Measurements from ENCODE around the gene MTCL3.
A peak's percentile ranks its signal among the peaks of the same experiment; 100 is the strongest.

Gene MTCL3

GRCh38 chr6:127464881-127465459, 54.2 kb downstream of the MTCL3 start:
- TF ChIP-seq, protein P1, sequence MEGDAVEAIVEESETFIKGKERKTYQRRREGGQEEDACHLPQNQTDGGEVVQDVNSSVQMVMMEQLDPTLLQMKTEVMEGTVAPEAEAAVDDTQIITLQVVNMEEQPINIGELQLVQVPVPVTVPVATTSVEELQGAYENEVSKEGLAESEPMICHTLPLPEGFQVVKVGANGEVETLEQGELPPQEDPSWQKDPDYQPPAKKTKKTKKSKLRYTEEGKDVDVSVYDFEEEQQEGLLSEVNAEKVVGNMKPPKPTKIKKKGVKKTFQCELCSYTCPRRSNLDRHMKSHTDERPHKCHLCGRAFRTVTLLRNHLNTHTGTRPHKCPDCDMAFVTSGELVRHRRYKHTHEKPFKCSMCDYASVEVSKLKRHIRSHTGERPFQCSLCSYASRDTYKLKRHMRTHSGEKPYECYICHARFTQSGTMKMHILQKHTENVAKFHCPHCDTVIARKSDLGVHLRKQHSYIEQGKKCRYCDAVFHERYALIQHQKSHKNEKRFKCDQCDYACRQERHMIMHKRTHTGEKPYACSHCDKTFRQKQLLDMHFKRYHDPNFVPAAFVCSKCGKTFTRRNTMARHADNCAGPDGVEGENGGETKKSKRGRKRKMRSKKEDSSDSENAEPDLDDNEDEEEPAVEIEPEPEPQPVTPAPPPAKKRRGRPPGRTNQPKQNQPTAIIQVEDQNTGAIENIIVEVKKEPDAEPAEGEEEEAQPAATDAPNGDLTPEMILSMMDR (IDR thresholded peaks at IDR 0.05; ENCODE audit: insufficient read depth, low read depth, low read length, missing control alignments): peak; percentile 80
- no peak overlapping the region for H3K4me3 ChIP-seq (ENCODE audit: low read depth, low read length)
- peak; percentile 71 for DNase-seq (ENCODE audit: low read depth)

DNA sequence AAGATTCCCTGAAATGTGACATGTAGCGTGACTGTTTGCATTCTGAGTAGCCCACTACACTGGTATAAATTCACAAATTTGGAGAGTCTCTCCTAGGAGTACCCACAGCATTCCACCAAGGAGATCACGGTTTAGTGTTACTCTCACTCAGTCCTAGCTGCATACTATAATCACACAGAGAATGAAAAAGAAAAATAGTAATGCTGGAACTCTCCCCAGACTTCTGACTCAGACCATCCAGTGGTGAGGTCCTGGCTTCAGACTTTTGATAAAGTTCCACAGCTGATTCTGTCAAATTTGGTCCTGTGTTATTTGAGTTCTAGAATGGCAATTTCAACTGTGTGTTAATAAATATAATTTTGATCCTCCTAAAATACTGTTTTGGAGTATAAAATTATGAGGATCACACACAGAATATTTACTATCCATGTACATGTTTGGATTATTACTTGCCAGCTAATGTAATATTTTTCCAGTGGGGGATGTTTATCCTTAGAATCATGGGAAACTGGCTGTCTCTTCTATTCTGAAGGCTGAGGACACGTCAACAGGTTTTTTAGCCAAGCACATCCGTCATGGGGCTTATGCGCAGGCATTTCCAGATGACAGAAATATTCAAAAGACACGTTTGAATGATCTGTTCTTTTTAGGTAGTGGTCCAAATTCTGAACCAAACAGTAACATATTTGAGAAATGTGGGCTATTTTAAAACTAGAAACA, 54.8 kb downstream of the MTCL3 start:
- no peak for DNase-seq (ENCODE audit: low read depth)

GRCh38 chr6:127463056-127463455, 56.1 kb downstream of the MTCL3 start:
- no peak overlapping the region for H3K4me3 ChIP-seq (ENCODE audit: low read depth, low read length)
- DNase-seq (ENCODE audit: low read depth): no peak
- TF ChIP-seq, protein P1 (IDR thresholded peaks at IDR 0.05; ENCODE audit: insufficient read depth, low read depth, low read length, missing control alignments): no peak

More for the DNA sequence above, 54.8 kb downstream of the MTCL3 start:
- no peak overlapping the region for H3K4me3 ChIP-seq (ENCODE audit: low read depth, low read length)
- TF ChIP-seq, protein P1 (IDR thresholded peaks at IDR 0.05; ENCODE audit: insufficient read depth, low read depth, low read length, missing control alignments): no peak

GRCh38 chr6:127462376-127462775, 56.8 kb downstream of the MTCL3 start:
- TF ChIP-seq, protein P1 (IDR thresholded peaks at IDR 0.05; ENCODE audit: insufficient read depth, low read depth, low read length, missing control alignments): no peak
- H3K4me3 ChIP-seq (ENCODE audit: low read depth, low read length): no peak overlapping the region
- no peak for DNase-seq (ENCODE audit: low read depth)

DNA sequence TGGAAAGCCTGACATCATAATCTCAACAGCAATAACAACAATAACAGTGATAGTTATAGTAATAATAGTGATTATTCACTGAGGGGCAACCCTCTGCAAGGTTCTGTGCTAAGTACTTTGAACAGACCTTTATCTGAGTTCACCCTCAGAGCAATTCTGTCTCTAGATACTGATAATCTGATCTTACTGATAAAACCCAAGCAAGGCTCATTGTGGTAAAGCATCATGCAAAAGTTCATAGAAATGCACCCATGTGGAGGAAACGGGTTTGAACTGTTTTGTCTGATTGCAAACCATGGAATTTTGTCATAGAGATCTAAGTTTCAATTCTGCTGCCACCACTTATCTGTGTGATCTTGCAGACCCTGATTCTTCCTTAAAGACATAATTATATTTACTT, 58.7 kb downstream of the MTCL3 start:
- TF ChIP-seq, protein P1 (IDR thresholded peaks at IDR 0.05; ENCODE audit: insufficient read depth, low read depth, low read length, missing control alignments): no peak
- no peak overlapping the region for H3K4me3 ChIP-seq (ENCODE audit: low read depth, low read length)
- no peak for DNase-seq (ENCODE audit: low read depth)

DNA sequence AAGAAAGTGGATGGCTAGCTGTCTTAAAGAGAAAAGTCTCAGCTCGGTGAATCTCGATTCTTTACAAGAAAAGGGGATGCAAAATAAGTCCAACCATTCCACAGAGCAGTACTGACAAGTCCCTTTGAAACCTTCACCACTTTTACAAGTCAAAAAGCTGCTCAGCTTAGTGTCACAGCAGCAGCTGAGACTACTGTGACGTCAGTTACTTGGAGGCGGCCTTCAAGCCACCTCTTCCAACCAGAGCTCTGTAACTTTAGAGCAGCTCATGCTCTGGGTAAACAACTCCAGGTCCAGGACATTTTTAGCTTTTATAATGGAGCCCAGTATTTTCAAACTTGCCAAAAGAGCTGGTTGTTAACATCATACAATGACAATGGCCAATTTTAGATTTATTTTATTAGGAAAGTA, 59.9 kb downstream of the MTCL3 start, which contains the start of gene KIAA0408:
KIAA0408 (minus strand) TSS at position 159 of the 411 bp plus-strand sequence. CDS start 5,408 bp downstream, outside the sequence.
- H3K4me3 ChIP-seq (ENCODE audit: low read depth, low read length): no peak within 1 kb of the TSS
- TF ChIP-seq, protein P1 (IDR thresholded peaks at IDR 0.05; ENCODE audit: insufficient read depth, low read depth, low read length, missing control alignments): no peak
- DNase-seq (ENCODE audit: low read depth): peak; percentile 1

Measured in GM12865 (cell line).